H1 (cell line): ENCODE measurements around the gene LAMP1.
A peak's percentile ranks its signal among the peaks of the same experiment; 100 is the strongest.

Experiments
- CEBPB ChIP-seq: IDR thresholded peaks from 2 replicates; pipeline ENCODE4 v1.6.1; 2012; ENCODE audit warnings: low read depth, low read length
- CTCF ChIP-seq, 3 experiments: IDR thresholded peaks; 1 replicate in 2 of 3; 2 replicates in 1 of 3; pipeline versions ENCODE4 v1.5.1 to v1.6.1; 2011; ENCODE audit warnings: low read length in 3 of 3, mild to moderate bottlenecking in 3 of 3, inconsistent platforms in 2 of 3, low read depth in 1 of 3, moderate library complexity in 1 of 3; ENCODE audit not compliant: insufficient read depth in 1 of 3; ENCODE audit errors: control extremely low read depth in 1 of 3
- EP300 ChIP-seq, 2 experiments: IDR thresholded peaks; 1 replicate in 1 of 2; 2 replicates in 1 of 2; pipeline ENCODE4 v1.6.1; 2011 to 2012; ENCODE audit warnings: low read depth in 2 of 2, low read length in 2 of 2, mild to moderate bottlenecking in 2 of 2, borderline replicate concordance in 1 of 2, inconsistent platforms in 1 of 2, moderate library complexity in 1 of 2
- KDM1A ChIP-seq: fragments of 200-600, 300-600 bp; sonication (generic); IDR thresholded peaks from 2 replicates; pipeline ENCODE4 v1.7.1; 2016; ENCODE audit warnings: mild to moderate bottlenecking, low read length, borderline replicate concordance
- NRF1 ChIP-seq: IDR thresholded peaks from 2 replicates; pipeline ENCODE4 v1.6.1; 2011; ENCODE audit warnings: mild to moderate bottlenecking, low read depth, low read length, improper control_type of control experiment
- POLR2A ChIP-seq, 2 experiments: IDR thresholded peaks; 1 replicate in 1 of 2; 2 replicates in 1 of 2; pipeline ENCODE4 v1.6.1; 2011; ENCODE audit warnings: low read depth in 2 of 2, low read length in 2 of 2, mild to moderate bottlenecking in 2 of 2; ENCODE audit errors: control extremely low read depth in 1 of 2
- RAD21 ChIP-seq, 2 experiments: IDR thresholded peaks in 1 of 2; conservative IDR thresholded peaks in 1 of 2; 2 replicates each; pipeline ENCODE4 v1.6.1; 2011; ENCODE audit warnings: low read depth in 2 of 2, low read length in 2 of 2, improper control_type of control experiment in 1 of 2, inconsistent platforms in 1 of 2, mild to moderate bottlenecking in 1 of 2, moderate library complexity in 1 of 2
- RFX5 ChIP-seq: IDR thresholded peaks from 2 replicates; pipeline ENCODE4 v1.6.1; 2011; ENCODE audit warnings: low read depth, low read length, improper control_type of control experiment, borderline replicate concordance
- TAF1 ChIP-seq: IDR thresholded peaks from 2 replicates; pipeline ENCODE4 v1.6.1; 2011; ENCODE audit warnings: mild to moderate bottlenecking, low read depth, low read length
- TF ChIP-seq, protein P1 (sequence below): IDR thresholded peaks from 2 replicates; pipeline ENCODE4 v1.6.1; 2012; ENCODE audit warnings: low read length, inconsistent platforms
- TF ChIP-seq, protein P2 (sequence below): IDR thresholded peaks from 2 replicates; pipeline ENCODE4 v1.6.1; 2011; ENCODE audit warnings: low read length, improper control_type of control experiment

DNA sequence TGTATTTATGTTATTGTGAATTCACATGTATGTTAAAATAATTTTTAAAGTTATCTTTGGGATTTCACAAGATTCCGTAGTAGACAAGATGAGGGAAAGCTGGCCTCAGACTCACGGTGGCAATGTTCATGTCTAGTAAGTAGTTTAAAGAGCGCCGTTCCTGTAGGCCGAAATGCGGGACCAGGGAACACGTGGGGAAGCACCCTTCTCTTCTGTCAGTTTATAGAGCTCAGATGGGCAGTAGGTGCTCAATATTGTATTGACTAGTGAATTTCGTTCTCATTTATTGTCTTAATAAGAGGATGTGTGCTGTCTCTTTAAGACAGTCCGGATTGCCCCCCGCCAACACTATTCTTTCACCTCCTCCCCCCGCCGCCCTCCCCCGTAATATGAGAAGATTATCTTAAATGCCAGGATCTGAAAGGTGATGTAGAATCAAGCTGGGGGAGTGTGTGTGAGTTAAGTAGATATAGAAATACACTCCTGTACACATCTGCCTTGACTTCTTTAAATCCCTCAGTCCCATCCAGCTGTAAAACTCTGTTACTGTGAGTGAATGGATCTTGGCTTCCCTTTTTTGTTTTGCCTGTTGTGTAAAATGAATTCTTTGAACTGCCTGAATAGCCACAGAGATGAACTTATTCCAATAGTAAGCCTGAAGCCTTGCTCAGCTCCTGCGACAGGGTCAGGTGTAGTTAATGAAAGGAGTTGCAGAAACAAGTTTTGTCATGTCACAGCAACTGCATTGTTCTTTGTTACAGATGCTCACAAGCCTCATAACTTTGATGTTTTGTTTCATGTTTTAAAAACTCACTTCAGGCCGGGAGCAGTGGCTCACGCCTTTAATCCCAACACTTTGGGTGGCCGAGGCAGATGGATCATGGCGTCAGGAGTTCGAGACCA, 1.3 kb downstream of the LAMP1 start:
- no peak for TF ChIP-seq NRF1
- no peak for TF ChIP-seq CEBPB
- TF ChIP-seq TAF1 = 0 out of 2 replicates have a peak, but pooled peaks have one; percentile 2
- no peak for TF ChIP-seq POLR2A (IDR thresholded peaks at IDR 0.05; ENCODE audit: control extremely low read depth in 1 of 2, low read depth in 2 of 2, low read length in 2 of 2)
- TF ChIP-seq RAD21 (IDR thresholded peaks at IDR 0.05 in 1 of 2, conservative IDR thresholded peaks at IDR 0.05 in 1 of 2; ENCODE audit: low read depth in 2 of 2, low read length in 2 of 2) = no peak
- TF ChIP-seq, protein P1, sequence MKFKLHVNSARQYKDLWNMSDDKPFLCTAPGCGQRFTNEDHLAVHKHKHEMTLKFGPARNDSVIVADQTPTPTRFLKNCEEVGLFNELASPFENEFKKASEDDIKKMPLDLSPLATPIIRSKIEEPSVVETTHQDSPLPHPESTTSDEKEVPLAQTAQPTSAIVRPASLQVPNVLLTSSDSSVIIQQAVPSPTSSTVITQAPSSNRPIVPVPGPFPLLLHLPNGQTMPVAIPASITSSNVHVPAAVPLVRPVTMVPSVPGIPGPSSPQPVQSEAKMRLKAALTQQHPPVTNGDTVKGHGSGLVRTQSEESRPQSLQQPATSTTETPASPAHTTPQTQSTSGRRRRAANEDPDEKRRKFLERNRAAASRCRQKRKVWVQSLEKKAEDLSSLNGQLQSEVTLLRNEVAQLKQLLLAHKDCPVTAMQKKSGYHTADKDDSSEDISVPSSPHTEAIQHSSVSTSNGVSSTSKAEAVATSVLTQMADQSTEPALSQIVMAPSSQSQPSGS = no peak
- no peak for TF ChIP-seq KDM1A
- no peak for TF ChIP-seq EP300 (IDR thresholded peaks at IDR 0.05; ENCODE audit: borderline replicate concordance in 1 of 2, low read depth in 2 of 2, low read length in 2 of 2)
- TF ChIP-seq, protein P2, sequence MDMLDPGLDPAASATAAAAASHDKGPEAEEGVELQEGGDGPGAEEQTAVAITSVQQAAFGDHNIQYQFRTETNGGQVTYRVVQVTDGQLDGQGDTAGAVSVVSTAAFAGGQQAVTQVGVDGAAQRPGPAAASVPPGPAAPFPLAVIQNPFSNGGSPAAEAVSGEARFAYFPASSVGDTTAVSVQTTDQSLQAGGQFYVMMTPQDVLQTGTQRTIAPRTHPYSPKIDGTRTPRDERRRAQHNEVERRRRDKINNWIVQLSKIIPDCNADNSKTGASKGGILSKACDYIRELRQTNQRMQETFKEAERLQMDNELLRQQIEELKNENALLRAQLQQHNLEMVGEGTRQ = no peak
- no peak for TF ChIP-seq CTCF (IDR thresholded peaks at IDR 0.05; ENCODE audit: control extremely low read depth in 1 of 3, insufficient read depth in 1 of 3, low read depth in 1 of 3, low read length in 3 of 3)
- no peak for TF ChIP-seq RFX5
